GM15510 (cell line): ENCODE measurements around the gene NCOA3.

ENCODE experiments used
- POLR2A ChIP-seq: IDR thresholded peaks from 3 replicates; pipeline ENCODE4 v1.6.1; 2011; ENCODE audit warnings: borderline replicate concordance; ENCODE audit not compliant: insufficient read length; ENCODE audit errors: extremely low read depth

Gene NCOA3

GRCh38 chr20:47501482-47502270 is at the start of gene NCOA3:
NCOA3 (plus strand) TSS chr20:47501887; CDS start chr20:47622248, 120,361 bp downstream.
- peak; percentile 99 for TF ChIP-seq POLR2A

- TF ChIP-seq POLR2A, result no peak
These were observed 48.9 kb upstream of the NCOA3 start for GRCh38 chr20:47452736-47453161.

- TF ChIP-seq POLR2A, result no peak
These were observed 48.4 kb upstream of the NCOA3 start for GRCh38 chr20:47453167-47453782.

GRCh38 chr20:47454298-47455132 is 47.2 kb upstream of the NCOA3 start:
- TF ChIP-seq POLR2A, result no peak

GRCh38 chr20:47455133-47456040 is 46.3 kb upstream of the NCOA3 start:
- no peak for TF ChIP-seq POLR2A

GRCh38 chr20:47456041-47456537 is 45.6 kb upstream of the NCOA3 start:
- TF ChIP-seq POLR2A, result no peak

- no peak for TF ChIP-seq POLR2A
These were observed 44.5 kb upstream of the NCOA3 start for GRCh38 chr20:47456952-47457724.

GRCh38 chr20:47459344-47460073 is 42.2 kb upstream of the NCOA3 start:
- no peak for TF ChIP-seq POLR2A

- no peak for TF ChIP-seq POLR2A
These were observed 40.5 kb upstream of the NCOA3 start for GRCh38 chr20:47461120-47461685.

GRCh38 chr20:47464380-47465101 is 37.1 kb upstream of the NCOA3 start:
- no peak for TF ChIP-seq POLR2A

- no peak for TF ChIP-seq POLR2A
These were observed 36.2 kb upstream of the NCOA3 start for GRCh38 chr20:47465335-47466090.
